Natural killer cell (primary cell): ENCODE measurements around the gene GID8. TPM values are rescaled to one million over a fixed set of nuclear protein-coding genes. Genes with fewer than 3 reads are reported as not detected.

Experiments used
- ATAC-seq, 3 donors: fragments of 150-1000 bp in 2 of 3; fragments of 200-7000 bp in 1 of 3; cut with Tn5 transposase; 1 replicate in 1 of 3; 2 replicates in 2 of 3; pipeline ENCODE4 v1.10.0; 2021; ENCODE audit warnings: mild to moderate bottlenecking in 2 of 3, moderate library complexity in 2 of 3
- DNase-seq, 2 donors: peaks; one replicate each; pipeline versions ENCODE4 v3.0.0 to v3.0.0-alpha.2; 2013 to 2021; ENCODE audit warnings: mixed read lengths in 1 of 2
- H3K27ac ChIP-seq: one replicate; pipeline ENCODE4 v1.5.1; 2013; ENCODE audit warnings: mild to moderate bottlenecking, low read length
- H3K27me3 ChIP-seq: one replicate; pipeline ENCODE4 v1.6.1; 2013; ENCODE audit warnings: low read length; ENCODE audit not compliant: control insufficient read depth, insufficient read depth
- H3K36me3 ChIP-seq: one replicate; pipeline ENCODE4 v1.6.1; 2013; ENCODE audit warnings: low read length; ENCODE audit not compliant: control insufficient read depth, insufficient read depth
- H3K4me1 ChIP-seq: one replicate; pipeline ENCODE4 v1.6.1; 2013; ENCODE audit warnings: low read length; ENCODE audit not compliant: control insufficient read depth, insufficient read depth
- H3K4me3 ChIP-seq: one replicate; pipeline ENCODE4 v1.5.1; 2013; ENCODE audit warnings: low read length
- H3K9me3 ChIP-seq: one replicate; pipeline ENCODE4 v1.6.1; 2013; ENCODE audit warnings: low read length; ENCODE audit not compliant: control insufficient read depth, insufficient read depth
- H3K27ac Mint-ChIP-seq, 2 donors: one replicate each; pipeline ENCODE4 v1.8.0; 2022; ENCODE audit warnings: mild to moderate bottlenecking in 2 of 2, mixed read lengths in 2 of 2, moderate library complexity in 1 of 2
- H3K27me3 Mint-ChIP-seq, 2 donors: one replicate each; pipeline ENCODE4 v1.8.0; 2022; ENCODE audit warnings: low read depth in 2 of 2, mixed read lengths in 2 of 2
- H3K36me3 Mint-ChIP-seq: one replicate; pipeline ENCODE4 v1.8.0; 2022; ENCODE audit warnings: mixed read lengths
- H3K4me1 Mint-ChIP-seq, 2 donors: one replicate each; pipeline ENCODE4 v1.8.0; 2022; ENCODE audit warnings: mixed read lengths in 2 of 2
- H3K4me3 Mint-ChIP-seq: one replicate; pipeline ENCODE4 v1.8.0; 2022; ENCODE audit warnings: mild to moderate bottlenecking, moderate library complexity, mixed read lengths
- H3K9me3 Mint-ChIP-seq, 2 donors: one replicate each; pipeline ENCODE4 v1.8.0; 2022; ENCODE audit warnings: mixed read lengths in 2 of 2
- CTCF ChIP-seq: fragments of 200-600 bp; IDR thresholded peaks from one replicate; pipeline ENCODE4 v1.8.0; 2022; ENCODE audit warnings: antibody characterized with exemption
- WGBS: methylation state at CpG from one replicate; pipeline ENCODE4 v1.1.7; 2013; ENCODE audit warnings: missing lambda C conversion rate; ENCODE audit not compliant: insufficient coverage; 5-methylcytosine and 5-hydroxymethylcytosine counted together
- intact Hi-C: fragments of 100-400 bp; cut with micrococcal nuclease; formaldehyde crosslinking; loops from one replicate; pipeline ENCODE4 v1.14.2; 2022
- total RNA-seq, 4 donors: library from RNA; stranded (reverse); fragments of 120-200 nt in 1 of 4; gene quantifications; one replicate each; pipeline versions ENCODE4 v1.2.3 to v1.2.4, GENCODE V29; 2013 to 2022

The GID8 gene
- total RNA-seq, 3 donors from 2014 or later (not counting 1 experiment from before 2014, with no cell fraction given) = 45.1 to 60.1 (median 53.1) TPM

DNA sequence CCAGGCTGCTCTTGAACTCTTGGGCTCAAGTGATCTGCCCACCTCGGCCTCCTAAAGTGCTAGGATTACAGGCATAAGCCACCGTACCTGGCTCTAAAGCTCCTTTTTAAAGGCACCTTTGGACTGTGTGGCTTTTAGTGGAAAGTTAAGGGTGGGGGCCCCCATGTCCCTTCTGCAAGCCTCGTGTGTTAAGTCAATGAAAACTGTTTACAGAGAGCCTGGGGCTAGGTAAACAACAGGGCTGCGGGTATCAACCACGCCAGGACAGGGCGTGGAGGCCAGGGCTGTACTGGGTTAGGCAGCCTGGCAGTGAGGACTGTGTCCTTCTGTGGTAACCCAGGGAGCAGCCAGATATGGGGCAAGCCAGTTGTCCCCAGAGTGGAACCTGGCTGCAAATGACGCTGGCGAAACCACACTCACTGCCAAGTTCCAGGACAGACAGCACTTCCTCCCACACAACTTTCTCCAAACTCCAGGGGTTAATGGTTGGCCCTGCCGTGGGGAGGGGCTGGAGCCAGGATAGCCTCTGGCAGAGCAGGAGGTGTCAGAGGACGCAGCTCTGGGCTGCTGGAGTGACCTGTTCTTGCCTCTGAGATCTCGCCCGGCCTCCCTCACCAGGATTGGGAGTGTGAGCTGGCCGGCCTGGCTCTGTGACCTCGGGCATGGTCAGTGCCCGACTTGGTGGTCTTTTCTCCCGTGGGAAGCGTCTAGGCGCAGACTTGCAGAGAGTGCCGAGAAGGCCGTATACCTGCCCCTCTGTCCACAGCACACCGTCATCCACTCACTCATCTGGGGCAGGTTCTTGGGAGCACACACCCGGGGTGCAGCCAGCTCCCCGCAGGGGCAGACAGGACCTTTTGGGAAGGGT, 17.8 kb downstream of the GID8 start:
- Mint-ChIP-seq H3K4me1 (peaks cover 26 to 36% of the 10 kb centered on the region in 2 donors), H3K27me3 (no peaks in the 10 kb centered on the region), H3K27ac (no peak overlapping the region), H3K36me3 (no peaks in the 10 kb centered on the region), H3K9me3 (no peaks in the 10 kb centered on the region), H3K4me3 (peak overlapping the region; percentile 49)
- H3K27ac ChIP-seq = no peak overlapping the region
- H3K4me3 ChIP-seq = no peak overlapping the region
- no peak for TF ChIP-seq CTCF
- peaks cover 9% of the 10 kb centered on the region for H3K36me3 ChIP-seq
- ATAC-seq = no peak
- H3K9me3 ChIP-seq = no peaks in the 10 kb centered on the region
- intact Hi-C loops = no loop called here
- WGBS = 80% methylated on average over 20 of the region's 23 CpGs
- DNase-seq = no peak
- no peaks in the 10 kb centered on the region for H3K27me3 ChIP-seq
- H3K4me1 ChIP-seq = peaks cover 64% of the 10 kb centered on the region

DNA sequence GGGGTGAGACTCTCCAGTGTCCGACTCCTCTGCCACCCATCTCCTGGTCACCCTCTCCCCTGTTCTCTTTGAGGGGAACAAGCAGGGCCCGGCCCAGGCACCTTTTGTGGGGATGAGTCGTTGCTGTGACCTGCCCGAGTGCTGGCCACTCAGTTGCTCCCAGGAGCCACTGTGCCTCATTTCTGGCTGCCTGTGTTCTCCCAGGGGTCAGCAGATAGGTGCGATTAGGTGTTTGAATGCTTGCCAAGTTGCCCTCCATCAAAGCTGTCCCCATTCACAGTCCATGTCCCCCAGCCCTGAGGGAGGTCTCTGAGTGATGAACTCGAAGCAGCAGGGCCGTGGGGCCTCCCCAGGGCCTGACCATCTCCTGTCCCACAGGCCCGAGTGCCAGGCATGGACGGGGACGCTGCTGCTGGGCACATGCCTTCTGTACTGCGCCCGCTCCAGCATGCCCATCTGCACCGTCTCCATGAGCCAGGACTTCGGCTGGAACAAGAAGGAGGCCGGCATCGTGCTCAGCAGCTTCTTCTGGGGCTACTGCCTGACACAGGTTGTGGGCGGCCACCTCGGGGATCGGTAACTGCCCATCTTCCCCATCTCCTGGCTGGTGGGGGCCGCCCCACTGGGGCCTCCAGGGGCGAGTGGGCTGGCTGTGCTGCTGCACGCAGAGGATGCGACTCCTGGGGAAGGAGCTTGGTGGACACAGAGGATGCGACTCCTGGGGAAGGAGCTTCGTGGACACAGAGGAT, 18.6 kb downstream of the GID8 start:
- no peak overlapping the region for H3K4me3 Mint-ChIP-seq
- H3K4me1 ChIP-seq = peaks cover 63% of the 10 kb centered on the region
- ATAC-seq = no peak
- H3K27ac ChIP-seq = no peak overlapping the region
- H3K27ac Mint-ChIP-seq = no peak overlapping the region
- H3K9me3 Mint-ChIP-seq = no peaks in the 10 kb centered on the region
- H3K27me3 Mint-ChIP-seq = no peaks in the 10 kb centered on the region
- H3K9me3 ChIP-seq = no peaks in the 10 kb centered on the region
- no peak for TF ChIP-seq CTCF
- 96% methylated on average over 25 of the region's 25 CpGs for WGBS
- DNase-seq = no peak
- peaks cover 26 to 36% of the 10 kb centered on the region in 2 donors for H3K4me1 Mint-ChIP-seq
- H3K27me3 ChIP-seq = no peaks in the 10 kb centered on the region
- H3K36me3 Mint-ChIP-seq = no peaks in the 10 kb centered on the region
- intact Hi-C loops = no loop called here
- H3K36me3 ChIP-seq = peaks cover 9% of the 10 kb centered on the region
- no peak overlapping the region for H3K4me3 ChIP-seq

DNA sequence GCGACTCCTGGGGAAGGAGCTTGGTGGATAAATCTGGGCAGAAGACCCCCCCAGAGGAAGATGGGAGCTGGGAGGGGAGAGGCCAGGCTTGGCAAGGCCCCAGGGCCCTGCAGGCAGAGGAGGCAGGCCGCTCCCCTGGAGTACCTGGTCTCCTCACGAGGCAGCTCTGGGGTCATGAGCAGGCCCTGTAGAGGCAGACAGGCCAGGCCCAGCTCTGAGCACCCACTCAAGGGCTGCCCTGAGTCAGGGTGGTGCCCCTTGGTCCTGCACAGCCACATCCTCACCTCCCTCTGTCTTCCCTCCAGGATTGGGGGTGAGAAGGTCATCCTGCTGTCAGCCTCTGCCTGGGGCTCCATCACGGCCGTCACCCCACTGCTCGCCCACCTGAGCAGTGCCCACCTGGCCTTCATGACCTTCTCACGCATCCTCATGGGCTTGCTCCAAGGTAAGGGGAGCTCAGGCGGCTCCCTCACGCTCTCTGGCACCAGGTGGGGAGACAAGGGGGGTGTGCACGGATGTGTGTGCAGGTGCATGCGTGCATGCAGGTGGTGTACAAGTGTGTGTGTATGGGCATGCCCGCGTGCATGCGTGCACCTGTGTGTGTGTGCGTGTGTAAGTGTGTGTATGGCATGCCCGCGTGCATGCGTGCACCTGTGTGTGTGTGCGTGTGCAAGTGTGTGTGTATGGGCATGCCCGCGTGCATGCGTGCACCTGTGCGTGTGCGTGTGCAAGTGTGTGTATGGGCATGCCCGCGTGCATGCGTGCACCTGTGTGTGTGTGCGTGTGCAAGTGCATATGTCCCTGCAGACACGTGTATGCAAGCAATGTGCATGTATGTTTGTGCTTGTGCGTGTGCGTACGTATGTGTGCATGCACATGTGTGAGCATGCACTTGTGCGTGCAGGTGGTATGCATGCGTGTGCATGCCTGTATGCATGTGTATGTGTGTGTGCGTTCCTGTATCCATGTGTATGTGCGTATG, 19.5 kb downstream of the GID8 start:
- Mint-ChIP-seq H3K27ac (no peak overlapping the region), H3K4me3 (no peak overlapping the region), H3K27me3 (no peaks in the 10 kb centered on the region), H3K4me1 (peaks cover 21 to 31% of the 10 kb centered on the region in 2 donors), H3K36me3 (no peaks in the 10 kb centered on the region), H3K9me3 (no peaks in the 10 kb centered on the region)
- H3K27ac ChIP-seq = no peak overlapping the region
- peaks cover 54% of the 10 kb centered on the region for H3K4me1 ChIP-seq
- 96% methylated on average over 36 of the region's 36 CpGs for WGBS
- H3K27me3 ChIP-seq = no peaks in the 10 kb centered on the region
- DNase-seq (no peak), ATAC-seq (no peak)
- intact Hi-C loops = no loop called here
- H3K36me3 ChIP-seq = peaks cover 9% of the 10 kb centered on the region
- H3K4me3 ChIP-seq = no peak overlapping the region
- TF ChIP-seq CTCF = no peak
- H3K9me3 ChIP-seq = no peaks in the 10 kb centered on the region
